Peyer's patch (tissue), 4 donors: ENCODE measurements around the gene SCYL1. TPM values are rescaled to one million over a fixed set of nuclear protein-coding genes. Genes with fewer than 3 reads are reported as not detected.

Source experiments
- DNase-seq, 3 donors: peaks; one replicate each; pipeline ENCODE4 v3.0.0-alpha.2; 2017 to 2019
- H3K27ac ChIP-seq, 4 donors: fragments of 200-600 bp; sonication (generic); one replicate each; pipeline ENCODE4 v1.5.1; 2016 to 2019
- H3K27me3 ChIP-seq, 2 donors: fragments of 200-600 bp; sonication (generic); one replicate each; pipeline ENCODE4 v1.5.1; 2019
- H3K36me3 ChIP-seq, 3 donors: fragments of 200-600 bp; sonication (generic); one replicate each; pipeline ENCODE4 v1.5.1; 2016 to 2019
- H3K4me1 ChIP-seq, 4 donors: fragments of 200-600 bp; sonication (generic); one replicate each; pipeline ENCODE4 v1.5.1; 2016 to 2019
- H3K4me3 ChIP-seq, 4 donors: fragments of 200-600 bp; sonication (generic); 1 replicate in 3 of 4; 2 replicates in 1 of 4; pipeline ENCODE4 v1.5.1; 2016 to 2019; ENCODE audit warnings: mild to moderate bottlenecking in 1 of 4
- H3K9me3 ChIP-seq, 4 donors: fragments of 200-600 bp; sonication (generic); one replicate each; pipeline ENCODE4 v1.5.1; 2016 to 2019; ENCODE audit warnings: mild to moderate bottlenecking in 1 of 4
- CTCF ChIP-seq, 6 experiments: fragments of 450-650 bp in 4 of 6; fragments of 200-600 bp in 2 of 6; sonication (generic) in 1 of 6; IDR thresholded peaks; one replicate each; pipeline ENCODE4 v1.5.1; 2017 to 2019; ENCODE audit warnings: antibody characterized with exemption in 6 of 6, mild to moderate bottlenecking in 3 of 6, moderate library complexity in 1 of 6
- POLR2A ChIP-seq, 2 donors: fragments of 450-650 bp; IDR thresholded peaks; one replicate each; pipeline ENCODE4 v1.5.1; 2017; ENCODE audit warnings: antibody characterized with exemption in 2 of 2, mild to moderate bottlenecking in 2 of 2, moderate library complexity in 2 of 2
- total RNA-seq, 4 donors: library from RNA; depleted of rRNA; stranded (reverse); fragments of >200 nt; gene quantifications; one replicate each; pipeline ENCODE4 v1.1.0, GENCODE V29; 2016

Gene SCYL1
- total RNA-seq, 4 donors from 2014 or later, result 73.4 to 88.1 (median 79.0) TPM

GRCh38 chr11:65547446-65548125 is 22.7 kb downstream of the SCYL1 start:
- Histone ChIP-seq H3K4me1 (peaks cover 9 to 23% (median 17%) of the 10 kb centered on the region in 4 donors), H3K36me3 (peaks cover 0 to 13% (median 0%) of the 10 kb centered on the region in 3 donors), H3K27me3 (no peaks in the 10 kb centered on the region), H3K27ac (peak overlapping the region in 3 of 4 donors; percentile 77 to 83 (median 80)), H3K9me3 (no peaks in the 10 kb centered on the region), H3K4me3 (peak overlapping the region in 1 of 4 donors; percentile 29)
- TF ChIP-seq CTCF (IDR thresholded peaks at IDR 0.05) (peak in 1 of 6 experiments; percentile 4), POLR2A (IDR thresholded peaks at IDR 0.05) (no peak)
- peak in 2 of 3 donors; percentile 49 to 62 for DNase-seq

- no peaks in the 10 kb centered on the region for H3K27me3 ChIP-seq
- H3K4me1 ChIP-seq, result peaks cover 9 to 25% (median 23%) of the 10 kb centered on the region in 4 donors
- no peak for DNase-seq
- H3K36me3 ChIP-seq, result peaks cover 0 to 13% (median 0%) of the 10 kb centered on the region in 3 donors
- peak overlapping the region in 1 of 4 donors; percentile 31 for H3K27ac ChIP-seq
- TF ChIP-seq POLR2A (IDR thresholded peaks at IDR 0.05), result no peak
- no peak for TF ChIP-seq CTCF (IDR thresholded peaks at IDR 0.05)
- no peaks in the 10 kb centered on the region for H3K9me3 ChIP-seq
- no peak overlapping the region for H3K4me3 ChIP-seq
These were observed 23.5 kb downstream of the SCYL1 start for GRCh38 chr11:65548395-65548794.

- H3K27me3 ChIP-seq, result no peaks in the 10 kb centered on the region
- H3K4me3 ChIP-seq, result no peak overlapping the region
- TF ChIP-seq POLR2A (IDR thresholded peaks at IDR 0.05) (no peak), CTCF (IDR thresholded peaks at IDR 0.05) (no peak)
- H3K4me1 ChIP-seq, result peaks cover 9 to 29% (median 23%) of the 10 kb centered on the region in 4 donors
- DNase-seq, result no peak
- no peaks in the 10 kb centered on the region for H3K9me3 ChIP-seq
- peak overlapping the region in 1 of 4 donors; percentile 31 for H3K27ac ChIP-seq
- peaks cover 0 to 6% (median 0%) of the 10 kb centered on the region in 3 donors for H3K36me3 ChIP-seq
These were observed 24.2 kb downstream of the SCYL1 start for GRCh38 chr11:65549096-65549495.

GRCh38 chr11:65551572-65552387 is 26.9 kb downstream of the SCYL1 start:
- Histone ChIP-seq H3K36me3 (peaks cover 0 to 6% (median 0%) of the 10 kb centered on the region in 3 donors), H3K27ac (peak overlapping the region; percentile 53 to 97 (median 72)), H3K4me3 (peak overlapping the region in 2 of 4 donors; percentile 31 to 33), H3K27me3 (no peaks in the 10 kb centered on the region), H3K4me1 (peaks cover 9 to 45% (median 24%) of the 10 kb centered on the region in 4 donors), H3K9me3 (no peaks in the 10 kb centered on the region)
- peak; percentile 83 to 94 (median 90) for DNase-seq
- peak; percentile 42 to 60 for TF ChIP-seq POLR2A (IDR thresholded peaks at IDR 0.05)
- TF ChIP-seq CTCF (IDR thresholded peaks at IDR 0.05), result peak; percentile 46 to 84 (median 68)

GRCh38 chr11:65552388-65552951 is 27.6 kb downstream of the SCYL1 start:
- H3K27ac ChIP-seq, result peak overlapping the region in 3 of 4 donors; percentile 62 to 97 (median 82)
- DNase-seq, result peak in 1 of 3 donors; percentile 57

More at GRCh38 chr11:65552388-65552951, 27.6 kb downstream of the SCYL1 start:
- no peak overlapping the region for H3K4me3 ChIP-seq
- no peaks in the 10 kb centered on the region for H3K9me3 ChIP-seq
- H3K4me1 ChIP-seq, result peaks cover 9 to 52% (median 17%) of the 10 kb centered on the region in 4 donors
- peaks cover 0 to 4% (median 0%) of the 10 kb centered on the region in 3 donors for H3K36me3 ChIP-seq
- TF ChIP-seq POLR2A (IDR thresholded peaks at IDR 0.05) (no peak), CTCF (IDR thresholded peaks at IDR 0.05) (no peak)
- H3K27me3 ChIP-seq, result no peaks in the 10 kb centered on the region
